T47D (cell line): ENCODE data around the gene EMD.

Experiments used
- DNase-seq, 2 experiments: peaks; one replicate each; pipeline versions ENCODE4 v3.0.0 to v3.0.0-alpha.2; 2011 to 2012; ENCODE audit warnings: low read depth in 1 of 2, low spot score in 1 of 2
- JUND ChIP-seq: IDR thresholded peaks from 2 replicates; pipeline ENCODE4 v1.6.1; 2012; ENCODE audit warnings: low read depth
- in situ Hi-C: cut with HindIII; loops from 2 replicates; pipeline ENCODE4 v1.10.0; 2016; ENCODE audit warnings: low sequenced_read_pairs, low pct_unique_long_range_greater_than_20kb

EMD gene

GRCh38 chrX:154409222-154409871, 30.3 kb downstream of the EMD start, which contains the start of gene DNASE1L1:
Gene DNASE1L1, minus strand, starts transcription at chrX:154409254. Its CDS starts 3,686 bp downstream, at chrX:154405568.
- in situ Hi-C loops, result no loop called here
- TF ChIP-seq JUND, result no peak
- no peak for DNase-seq

DNA sequence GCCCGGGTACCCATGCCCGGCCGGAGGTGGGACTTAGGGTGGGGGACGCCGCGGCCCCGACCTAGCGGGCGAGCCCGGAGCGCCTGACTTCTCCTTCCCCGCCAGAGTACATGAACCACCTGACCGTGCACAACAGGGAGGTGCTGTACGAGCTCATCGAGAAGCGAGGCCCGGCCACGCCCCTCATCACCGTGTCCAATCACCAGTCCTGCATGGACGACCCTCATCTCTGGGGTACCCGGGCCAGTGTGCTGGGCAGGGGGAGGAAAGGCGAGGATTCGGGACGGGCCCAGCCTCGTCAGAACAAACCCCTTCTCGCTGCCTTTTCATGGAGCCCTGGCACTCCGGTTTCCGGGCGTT, 32.9 kb downstream of the EMD start:
- no peak for TF ChIP-seq JUND
- peak; percentile 38 to 60 for DNase-seq
- in situ Hi-C loops, result no loop called here

- TF ChIP-seq JUND, result no peak
- in situ Hi-C loops, result no loop called here
- DNase-seq, result no peak
These were observed 33.4 kb downstream of the EMD start for GRCh38 chrX:154412468-154412867.

DNA sequence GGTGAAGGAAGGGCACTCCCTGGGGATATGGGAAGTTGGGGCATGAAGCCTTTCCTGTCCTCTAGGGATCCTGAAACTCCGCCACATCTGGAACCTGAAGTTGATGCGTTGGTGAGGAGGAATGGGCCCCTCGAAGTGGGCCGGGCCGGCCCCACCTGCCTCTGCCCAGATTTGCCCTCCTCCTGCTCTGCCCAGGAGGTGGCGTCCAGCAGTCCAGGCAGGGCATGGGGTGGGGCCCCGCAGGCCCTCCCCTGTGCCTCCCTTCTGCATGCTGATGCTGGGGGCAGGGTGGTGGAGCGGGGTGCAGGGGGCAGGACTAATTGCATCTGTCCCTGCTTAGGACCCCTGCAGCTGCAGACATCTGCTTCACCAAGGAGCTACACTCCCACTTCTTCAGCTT, 34.0 kb downstream of the EMD start:
- no peak for DNase-seq

GRCh38 chrX:154417157-154417556, 38.1 kb downstream of the EMD start:
- no peak for DNase-seq
- TF ChIP-seq JUND, result no peak
- in situ Hi-C loops, result no loop called here

More for the DNA sequence above, 34.0 kb downstream of the EMD start:
- TF ChIP-seq JUND, result no peak
- in situ Hi-C loops, result no loop called here

DNA sequence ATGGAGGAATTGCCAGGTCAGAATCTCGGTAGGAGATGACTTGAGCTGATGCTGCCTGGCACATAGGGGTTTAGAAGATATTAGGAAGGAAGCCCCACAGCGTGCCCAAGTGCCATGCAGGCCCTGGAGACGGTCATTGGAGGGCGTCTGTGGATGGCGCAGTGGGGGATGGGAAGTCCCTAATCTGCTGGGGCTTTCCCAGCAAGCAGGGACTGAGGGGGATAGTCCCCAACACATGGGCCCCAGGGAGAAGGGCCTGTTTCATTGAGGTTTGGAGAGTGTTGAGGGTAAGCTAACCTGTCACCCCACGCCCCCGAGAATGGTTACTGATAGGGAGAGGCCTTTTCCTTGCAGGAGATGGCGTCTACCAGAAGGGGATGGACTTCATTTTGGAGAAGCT, 40.1 kb downstream of the EMD start:
- TF ChIP-seq JUND, result no peak
- in situ Hi-C loops, result no loop called here
- DNase-seq, result no peak

GRCh38 chrX:154419688-154420401, 40.8 kb downstream of the EMD start:
- in situ Hi-C loops, result no loop called here
- TF ChIP-seq JUND, result no peak
- no peak for DNase-seq

- in situ Hi-C loops, result no loop called here
- no peak for DNase-seq
- no peak for TF ChIP-seq JUND
These were observed 41.3 kb downstream of the EMD start for GRCh38 chrX:154420402-154420756.

DNA sequence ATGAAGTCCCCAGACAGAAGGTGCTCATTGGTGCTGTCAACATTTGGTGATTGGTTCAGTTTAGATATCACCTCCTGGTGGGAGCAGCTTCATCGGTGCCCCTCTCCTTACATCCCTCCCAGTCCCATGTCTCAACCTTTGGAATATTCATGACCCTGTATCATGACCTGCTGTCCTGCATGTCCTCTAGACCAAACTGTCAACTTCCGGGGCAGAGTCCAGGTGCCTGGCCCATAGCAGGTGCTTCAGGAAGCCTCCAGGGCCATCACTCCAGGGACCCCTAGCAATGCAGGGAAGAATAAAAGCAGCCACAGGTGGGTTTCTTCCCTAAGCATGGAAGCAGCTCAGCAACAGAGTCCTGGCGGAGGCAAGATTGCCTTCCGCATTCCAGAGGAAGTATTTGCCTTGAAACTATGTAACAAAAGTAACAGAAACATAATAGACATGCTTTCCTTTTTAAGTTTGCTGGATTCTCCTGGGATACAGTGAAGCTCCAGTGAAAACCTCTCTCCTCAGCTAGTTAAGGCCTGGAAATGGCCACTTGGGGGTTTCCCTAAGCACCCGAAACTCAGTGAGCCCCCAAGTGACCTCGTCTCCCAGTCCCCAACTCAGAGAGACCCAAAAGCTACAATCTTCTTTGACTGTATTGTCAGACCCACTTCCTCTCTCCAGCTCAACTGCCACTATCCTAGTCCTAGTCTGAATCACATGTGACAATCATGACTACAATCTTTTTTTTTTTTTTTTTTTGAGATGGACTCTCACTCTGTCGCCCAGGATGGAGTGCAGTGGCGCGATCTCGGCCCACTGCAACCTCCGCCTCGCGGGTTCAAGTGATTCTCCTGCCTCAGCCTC, 48.0 kb downstream of the EMD start:
- DNase-seq, result no peak
- in situ Hi-C loops, result no loop called here
- no peak for TF ChIP-seq JUND

DNA sequence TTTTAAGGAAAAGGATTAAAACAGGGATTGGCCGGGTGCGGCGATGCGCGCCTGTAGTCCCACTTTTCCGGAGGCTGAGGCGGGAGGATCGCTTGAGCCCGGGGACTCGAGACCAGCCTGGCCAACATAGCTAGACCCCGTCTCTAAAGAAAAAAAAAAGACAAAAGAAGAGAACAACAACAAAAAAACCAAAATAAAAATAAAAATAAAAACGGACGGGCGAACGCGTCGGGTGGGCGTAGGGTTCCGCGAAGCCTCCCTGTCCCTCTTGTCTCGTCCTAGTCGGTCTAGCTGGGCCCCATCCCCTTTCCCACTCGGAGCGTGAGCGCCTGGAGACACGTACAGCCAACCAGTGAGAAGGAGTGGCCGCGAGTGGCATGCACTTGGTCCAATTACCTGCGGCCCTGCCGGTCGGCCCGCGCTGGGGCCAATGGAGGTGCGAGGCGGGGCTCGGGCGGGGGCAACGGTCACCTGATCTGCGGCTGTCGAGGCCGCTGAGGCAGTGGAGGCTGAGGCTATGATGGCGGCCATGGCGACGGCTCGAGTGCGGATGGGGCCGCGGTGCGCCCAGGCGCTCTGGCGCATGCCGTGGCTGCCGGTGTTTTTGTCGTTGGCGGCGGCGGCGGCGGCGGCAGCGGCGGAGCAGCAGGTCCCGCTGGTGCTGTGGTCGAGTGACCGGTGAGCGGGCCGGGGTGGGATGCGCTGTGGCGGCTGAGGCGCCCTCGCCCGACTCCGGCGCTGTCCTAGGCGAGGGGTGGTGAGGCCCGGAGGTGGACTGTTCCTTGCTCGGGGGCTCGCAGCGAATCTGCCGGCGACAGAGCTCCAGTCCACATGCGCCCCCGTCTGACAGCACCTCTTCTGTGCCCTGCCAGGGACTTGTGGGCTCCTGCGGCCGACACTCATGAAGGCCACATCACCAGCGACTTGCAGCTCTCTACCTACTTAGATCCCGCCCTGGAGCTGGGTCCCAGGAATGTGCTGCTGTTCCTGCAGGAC, 49.4 kb downstream of the EMD start, which contains the start of gene ATP6AP1:
ATP6AP1 (plus strand) TSS at position 502 of the 996 bp plus-strand sequence; CDS start at position 518, 16 bp downstream.
- in situ Hi-C loops, result no loop called here
- DNase-seq, result peak; percentile 68 to 92
- TF ChIP-seq JUND, result no peak

DNA sequence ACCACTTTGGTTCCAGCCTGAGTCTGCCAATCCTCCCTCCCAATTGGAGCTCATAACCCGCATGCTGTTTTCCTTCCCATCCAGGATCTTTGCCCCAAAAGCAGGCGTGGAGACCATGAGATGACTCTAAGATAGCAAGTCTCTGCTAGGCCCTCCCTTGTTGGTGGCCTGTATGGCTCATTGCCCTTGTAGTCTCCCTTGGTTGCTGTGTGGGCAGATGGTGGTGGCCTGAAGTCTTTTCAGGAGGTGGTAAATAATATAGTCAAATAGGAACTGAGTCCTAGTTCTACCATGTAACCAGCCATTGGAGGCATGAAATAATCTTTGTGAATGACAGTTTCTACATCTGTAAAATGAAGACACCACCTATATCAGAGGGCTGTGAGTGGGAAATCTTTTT, 50.6 kb downstream of the EMD start:
- in situ Hi-C loops, result no loop called here
- no peak for TF ChIP-seq JUND
- no peak for DNase-seq

GRCh38 chrX:154430479-154430878, 51.4 kb downstream of the EMD start:
- no peak for TF ChIP-seq JUND
- in situ Hi-C loops, result no loop called here
- DNase-seq, result no peak
